NT2/D1 (cell line): ENCODE data around the gene ENTPD1.
"Not testable (repeated sequence)": the region's sequence is repeated elsewhere in the genome, so short reads cannot be mapped to it uniquely, and the experiment has no call there.

Experiments
- SUZ12 ChIP-seq: IDR thresholded peaks from 2 replicates; pipeline ENCODE4 v1.6.1; 2011; ENCODE audit not compliant: insufficient read length, insufficient read depth; ENCODE audit errors: extremely low read depth
- YY1 ChIP-seq: IDR thresholded peaks from 2 replicates; pipeline ENCODE4 v1.6.1; 2011; ENCODE audit not compliant: insufficient read length, insufficient read depth
- ZNF274 ChIP-seq: IDR thresholded peaks from 2 replicates; pipeline ENCODE4 v1.6.1; 2011; ENCODE audit warnings: mild to moderate bottlenecking, low read depth, low read length

GRCh38 chr10:95905897-95906580 lies 150.1 kb downstream of the ENTPD1 start:
- not testable (repeated sequence) for TF ChIP-seq ZNF274, SUZ12, YY1
